ENCODE measurements around the gene MRTFA. TPM values are rescaled to one million over a fixed set of nuclear protein-coding genes. Genes with fewer than 3 reads are reported as not detected.

Gene MRTFA
- total and polyA plus RNA-seq, 9 of the 15 experiments (the other 6 are each of a cell fraction or from before 2014, with no cell fraction given): 0.84 to 21.1 (median 3.7) TPM

GRCh38 chr22:40473703-40474102, 162.8 kb downstream of the MRTFA start:
- BruUV-seq (replicated peaks): no TSS peak
- no peaks in the 10 kb centered on the region; the same call in 2 of the 3 replicates for H3K79me2 ChIP-seq (ENCODE audit: control insufficient read depth, insufficient read depth, low read length)
- no peak overlapping the region for H3K9ac ChIP-seq (ENCODE audit: insufficient read depth in 1 of 2, low read depth in 2 of 2, low read length in 2 of 2)
- CTCF ChIA-PET (ENCODE audit: low intra/inter-chr PET ratio): no interaction called here
- no peaks in the 10 kb centered on the region for H3K36me3 ChIP-seq (ENCODE audit: control insufficient read depth, insufficient read depth, low read length)
- no peaks in the 10 kb centered on the region for H3K9me3 ChIP-seq (replicated peaks; ENCODE audit: control insufficient read depth, insufficient read depth, low read depth, low read length)
- H4K20me1 ChIP-seq (replicated peaks; ENCODE audit: control insufficient read depth, insufficient read depth, low read length): no peaks in the 10 kb centered on the region
- no peak for DNase-seq (ENCODE audit: extremely low read depth in 1 of 4, low spot score in 3 of 4)
- POLR2A ChIA-PET: interaction anchor here (0.6 kb wide), 1 partner anchor 9 kb away, joined by 3 read pairs; no protein-coding TSS in a partner anchor
- no peaks in the 10 kb centered on the region for H3K9me1 ChIP-seq (ENCODE audit: control insufficient read depth, insufficient read depth, low read length)
- H3K4me2 ChIP-seq (ENCODE audit: insufficient read depth, low read length): no peak overlapping the region
- peaks cover 5 to 23% of the 10 kb centered on the region in 2 experiments for H3K4me1 ChIP-seq (replicated peaks in 1 of 2; ENCODE audit: control insufficient read depth in 2 of 2, insufficient read depth in 2 of 2, low read length in 2 of 2)
- no peaks in the 10 kb centered on the region for H3K27me3 ChIP-seq (ENCODE audit: control insufficient read depth in 2 of 2, insufficient read depth in 2 of 2, low read length in 2 of 2)
- in situ Hi-C loops (cut with MboI) (no loop called here), intact Hi-C loops (cut with micrococcal nuclease) (no loop called here)
- H3K4me3 ChIP-seq: no peak overlapping the region
- ATAC-seq: no peak
- no peak for FAIRE-seq
- no peak overlapping the region for H3K27ac ChIP-seq (ENCODE audit: extremely low read depth, low read depth, low read length)
- H2AFZ ChIP-seq (ENCODE audit: low read depth, low read length): no peak overlapping the region
- TF ChIP-seq ID3 (CRISPR knock-in tag; IDR thresholded peaks at IDR 0.05) (no peak), ID3 (tag; IDR thresholded peaks at IDR 0.05) (no peak), MEF2D (tag; conservative IDR thresholded peaks at IDR 0.05; ENCODE audit: low read depth) (no peak), ATF2 (CRISPR knock-in tag; IDR thresholded peaks at IDR 0.05) (no peak), ZBTB49 (CRISPR knock-in tag; IDR thresholded peaks at IDR 0.05; ENCODE audit: borderline replicate concordance) (no peak), CBFA2T2 (conservative IDR thresholded peaks at IDR 0.05) (no peak), HDAC2 (IDR thresholded peaks at IDR 0.05) (no peak), KAT7 (CRISPR knock-in tag; IDR thresholded peaks at IDR 0.05; ENCODE audit: borderline replicate concordance) (no peak), REST (IDR thresholded peaks at IDR 0.05; ENCODE audit: borderline replicate concordance) (no peak), REST (CRISPR knock-in tag; IDR thresholded peaks at IDR 0.05; ENCODE audit: low read depth) (no peak), GATAD2B (IDR thresholded peaks at IDR 0.05; ENCODE audit: borderline replicate concordance) (no peak), TAF9B (IDR thresholded peaks at IDR 0.05; ENCODE audit: partially characterized antibody) (no peak)
